Activated T-helper 1 cell treated with Interleukin-2 at 50 U/mL for 16 hours (primary cell): Measurements from ENCODE around the gene DGKQ.
A peak's percentile ranks its signal among the peaks of the same experiment; 100 is the strongest.
"Not testable (repeated sequence)": the region's sequence is repeated elsewhere in the genome, so short reads cannot be mapped to it uniquely, and the experiment has no call there.

Source experiments
- DNase-seq: peaks from one replicate; pipeline ENCODE4 v3.0.0-alpha.2; 2020; ENCODE audit warnings: low read depth

DGKQ gene

DNA sequence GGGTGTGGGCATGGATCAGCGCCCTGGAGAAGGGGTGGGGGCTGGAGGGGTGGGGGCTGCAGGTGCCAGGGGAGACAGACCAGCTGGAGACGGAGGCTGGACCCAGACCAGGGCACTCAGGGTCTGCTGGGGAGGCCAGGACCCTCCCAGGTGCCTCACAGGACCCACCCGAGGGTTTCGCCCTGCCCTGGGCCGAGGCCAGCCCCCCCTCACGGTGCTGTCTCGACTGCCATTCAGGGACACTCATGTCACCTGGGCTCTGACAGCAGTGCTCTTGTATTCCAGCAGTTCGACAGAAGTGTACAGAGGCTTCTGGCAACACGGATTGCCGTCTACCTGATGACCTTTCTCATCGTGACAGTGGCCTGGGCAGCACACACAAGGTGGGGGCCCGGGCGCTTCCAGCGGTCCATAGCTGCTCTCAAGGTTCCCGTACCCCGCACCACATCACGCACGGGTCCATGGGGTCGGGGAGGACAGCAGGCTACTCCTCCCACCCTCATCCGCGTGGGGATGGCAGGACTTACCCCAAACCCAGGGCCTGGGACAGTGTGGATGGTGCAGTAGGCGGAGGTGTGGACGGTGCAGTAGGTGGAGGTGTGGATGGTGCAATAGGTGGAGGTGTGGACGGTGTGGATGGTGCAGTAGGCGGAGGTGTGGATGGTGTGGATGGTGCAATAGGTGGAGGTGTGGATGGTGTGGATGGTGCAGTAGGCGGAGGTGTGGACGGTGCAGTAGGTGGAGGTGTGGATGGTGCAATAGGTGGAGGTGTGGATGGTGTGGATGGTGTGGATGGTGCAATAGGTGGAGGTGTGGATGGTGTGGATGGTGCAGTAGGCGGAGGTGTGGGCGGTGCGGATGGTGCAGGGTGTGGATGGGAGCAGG, 23.0 kb downstream of the DGKQ start:
- no peak for DNase-seq

DNA sequence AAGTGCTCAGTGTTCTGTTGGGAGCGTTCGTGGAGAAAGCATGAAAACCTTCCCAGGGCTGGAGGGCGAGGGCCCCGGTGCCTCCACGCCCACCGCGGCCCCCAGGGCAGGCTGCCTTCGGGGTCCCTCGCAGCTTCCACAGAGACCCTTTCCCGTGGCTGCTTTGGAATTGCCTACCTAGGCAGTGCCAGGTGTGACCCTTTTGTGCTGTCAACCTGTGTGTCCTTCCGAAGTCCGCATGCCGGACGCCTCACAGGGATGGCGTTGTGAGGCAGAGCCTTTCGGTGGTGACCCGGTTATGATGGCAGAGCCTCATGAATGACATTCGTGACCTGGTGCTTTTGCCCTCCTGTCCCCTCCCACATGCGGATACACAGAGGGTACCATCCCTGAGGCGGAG, 23.7 kb downstream of the DGKQ start:
- no peak for DNase-seq

DNA sequence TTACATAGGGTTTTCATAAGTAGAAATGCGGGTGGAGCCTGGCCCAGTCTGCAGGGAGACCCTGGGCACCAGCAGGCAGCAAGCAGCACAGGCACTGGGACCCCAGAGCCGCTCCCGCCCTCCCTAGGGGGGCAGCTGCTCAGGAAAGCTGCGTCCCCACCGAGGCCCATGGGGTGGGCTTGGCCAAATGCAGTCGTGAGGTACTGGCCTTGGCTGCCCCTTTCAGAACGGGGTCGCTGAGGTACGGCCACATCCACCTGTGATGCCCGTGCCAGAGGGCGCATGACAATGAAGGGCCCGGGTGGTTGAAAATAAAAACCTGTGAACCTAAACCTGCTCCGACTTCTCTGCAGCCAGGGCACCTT, 24.5 kb downstream of the DGKQ start:
- no peak for DNase-seq

DNA sequence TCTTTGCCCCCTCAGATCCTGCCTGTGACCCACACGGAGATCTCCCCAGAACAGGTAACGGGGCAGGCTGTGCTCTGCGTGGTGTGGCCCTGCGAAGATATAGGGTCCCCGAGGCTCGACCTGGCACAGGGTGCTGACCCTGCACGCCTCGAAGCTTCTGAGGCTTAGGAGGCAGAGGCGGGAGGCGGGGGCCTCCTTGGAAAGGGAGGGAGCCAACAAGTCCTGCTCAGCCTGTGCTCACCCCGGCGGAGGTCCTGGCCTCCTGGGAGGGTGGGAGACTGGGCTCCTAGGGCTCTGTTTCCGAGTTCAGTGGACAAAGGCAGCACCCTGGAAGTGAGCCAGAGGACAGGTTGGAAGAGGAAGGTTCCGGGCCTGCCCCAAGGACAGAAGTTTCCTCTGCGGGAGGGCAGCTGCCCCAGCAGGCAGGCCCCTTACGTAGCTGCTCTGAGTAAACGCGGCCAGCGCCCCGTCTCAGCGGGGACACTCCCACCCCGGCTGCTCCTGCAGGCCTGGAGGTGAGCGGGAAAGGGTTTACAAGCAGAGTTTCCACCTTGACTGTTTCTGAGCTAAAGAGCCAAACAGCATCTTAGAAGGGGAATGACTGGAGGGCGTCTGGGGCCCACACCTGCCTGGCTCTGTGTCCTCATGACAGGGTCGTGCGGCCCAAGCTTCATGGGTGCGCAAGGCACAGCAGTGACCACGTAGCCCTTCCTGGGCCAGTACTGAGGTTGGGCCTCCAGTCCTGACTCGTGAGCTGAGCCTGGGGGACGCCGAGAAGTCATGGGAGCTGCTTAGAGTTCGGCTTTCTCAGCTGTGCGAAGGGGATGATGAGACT, 25.1 kb downstream of the DGKQ start:
- no peak for DNase-seq

DNA sequence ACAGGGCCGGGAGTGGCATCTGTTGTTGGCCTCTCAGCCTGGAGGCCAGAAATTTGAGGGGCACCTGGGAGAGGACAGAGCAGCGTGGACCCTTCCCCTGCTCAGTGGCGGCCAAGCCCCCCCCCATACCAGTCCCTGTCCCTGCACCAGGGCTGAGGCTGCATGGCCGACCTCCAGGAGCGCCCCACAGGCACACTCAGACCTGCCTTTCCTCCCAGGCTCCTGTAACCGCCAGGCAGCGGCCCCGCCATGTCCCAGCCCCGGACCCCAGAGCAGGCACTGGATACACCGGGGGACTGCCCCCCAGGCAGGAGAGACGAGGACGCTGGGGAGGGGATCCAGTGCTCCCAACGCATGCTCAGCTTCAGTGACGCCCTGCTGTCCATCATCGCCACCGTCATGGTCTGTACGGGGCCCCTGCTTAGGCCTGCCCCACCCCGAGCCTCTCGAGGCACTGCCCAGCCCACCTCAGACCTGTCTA, 25.8 kb downstream of the DGKQ start:
- no peak for DNase-seq

DNA sequence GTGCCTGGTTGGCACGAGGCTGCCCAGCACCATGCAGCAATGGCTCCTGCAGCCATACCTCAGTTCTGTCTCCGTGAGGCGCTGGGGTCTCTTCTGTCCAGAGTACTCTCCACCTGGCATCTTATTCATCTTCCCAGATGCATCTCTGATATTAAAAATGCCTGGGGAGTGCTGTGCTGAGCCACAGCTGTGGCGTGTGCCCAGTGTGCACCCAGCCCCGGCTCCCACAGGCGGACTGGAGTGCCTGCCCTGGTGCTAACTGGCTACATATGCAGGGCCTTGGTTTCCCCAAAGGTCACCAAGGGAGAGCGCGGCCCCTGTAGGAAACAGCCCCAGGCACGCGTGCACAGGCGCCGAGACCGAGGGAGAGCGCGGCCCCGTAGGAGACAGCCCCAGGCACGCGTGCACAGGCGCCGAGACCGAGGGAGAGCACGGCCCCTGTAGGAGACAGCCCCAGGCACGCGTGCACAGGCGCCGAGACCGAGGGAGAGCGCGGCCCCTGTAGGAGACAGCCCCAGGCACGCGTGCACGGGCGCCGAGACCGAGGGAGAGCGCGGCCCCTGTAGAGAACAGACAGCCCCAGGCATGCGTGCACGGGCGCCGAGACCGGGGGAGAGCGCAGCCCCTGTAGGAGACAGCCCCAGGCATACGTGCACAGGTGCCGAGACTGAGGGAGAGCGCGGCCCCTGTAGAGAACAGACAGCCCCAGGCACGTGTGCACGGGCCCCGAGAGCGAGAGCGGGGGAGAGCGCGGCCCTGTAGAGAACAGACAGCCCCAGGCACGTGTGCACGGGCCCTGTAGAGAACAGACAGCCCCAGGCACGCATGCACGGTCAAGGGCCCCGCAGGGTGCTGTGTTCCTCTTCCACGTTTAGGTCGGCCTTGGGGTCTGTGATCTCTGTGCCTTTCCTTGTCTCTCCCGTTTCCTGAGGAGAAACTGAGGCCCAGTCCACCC, 26.6 kb downstream of the DGKQ start:
- no peak for DNase-seq

DNA sequence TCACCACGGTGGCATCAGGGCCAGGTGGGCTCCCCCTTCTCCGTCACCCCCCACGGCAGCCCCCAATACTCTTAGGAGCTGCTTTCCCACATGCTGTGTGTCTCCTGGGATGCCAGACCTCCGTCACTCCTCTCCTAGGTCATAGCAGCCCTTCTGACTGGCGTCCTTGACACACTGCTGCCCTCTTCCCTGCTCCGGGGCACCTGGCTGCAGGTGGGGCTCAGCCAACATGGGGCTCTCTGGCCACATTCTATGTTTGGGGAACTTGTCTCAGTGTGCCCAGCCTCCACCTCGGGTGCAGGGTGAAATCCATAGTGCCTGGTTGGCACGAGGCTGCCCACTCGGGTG, 27.3 kb downstream of the DGKQ start:
- DNase-seq: no peak

DNA sequence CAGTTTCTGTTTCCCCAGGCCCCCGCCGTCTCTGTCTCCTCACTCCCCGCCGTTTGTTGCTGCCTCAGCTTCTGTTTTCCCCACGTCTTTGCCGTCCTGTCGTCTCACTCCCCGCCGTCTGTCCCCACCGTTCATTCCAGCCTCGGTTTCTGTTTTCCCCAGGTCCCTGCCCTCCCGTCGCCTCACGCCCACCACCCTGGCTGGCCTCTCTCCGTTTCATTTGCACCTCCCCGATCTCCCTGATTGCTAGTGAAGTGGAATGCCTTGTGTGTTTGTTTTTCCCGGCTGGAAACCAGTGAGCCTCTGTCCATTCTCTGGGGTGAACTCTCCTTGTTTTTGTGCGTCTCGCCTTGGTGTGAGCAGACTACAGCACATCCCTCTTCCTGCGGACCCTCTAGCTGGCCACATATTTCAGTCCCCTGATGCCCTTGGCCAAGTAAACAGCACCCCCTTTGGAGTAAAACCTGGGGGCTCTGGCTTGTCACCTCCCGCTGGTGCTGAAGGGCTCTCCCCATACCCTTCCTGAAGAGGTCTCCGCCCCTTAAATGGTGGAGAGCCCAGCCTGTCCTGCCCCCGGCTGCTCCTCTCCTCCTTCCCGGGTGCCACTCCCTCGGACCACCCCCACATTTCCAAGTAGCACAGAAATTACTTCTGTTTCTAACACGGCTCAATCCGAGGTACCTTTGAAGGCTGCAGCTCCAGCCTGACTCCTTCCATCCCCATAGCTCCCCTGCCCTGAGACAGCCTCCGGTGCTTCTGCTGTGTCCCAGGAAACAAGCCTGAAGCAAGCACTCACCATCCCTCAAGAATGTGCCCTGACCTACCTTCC, 27.9 kb downstream of the DGKQ start:
- DNase-seq: no peak

DNA sequence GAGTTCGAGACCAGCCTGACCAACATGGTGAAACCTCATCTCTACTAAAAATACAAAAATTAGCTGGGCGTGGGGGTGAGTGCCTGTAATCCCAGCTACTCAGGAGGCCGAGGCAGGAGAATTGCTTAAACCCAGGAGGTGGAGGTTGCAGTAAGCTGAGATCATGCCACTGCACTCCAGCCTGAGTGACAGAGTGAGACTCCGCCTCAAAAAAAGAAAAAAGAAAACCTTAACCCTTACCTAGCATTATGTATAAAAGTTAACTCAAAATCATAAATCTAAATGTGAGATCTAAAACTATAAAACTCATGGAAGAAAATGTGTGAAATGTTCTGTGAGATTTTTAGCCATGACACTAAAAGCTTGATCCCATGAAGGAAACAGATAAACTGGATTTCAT, 33.9 kb downstream of the DGKQ start:
- not testable (repeated sequence) for DNase-seq

DNA sequence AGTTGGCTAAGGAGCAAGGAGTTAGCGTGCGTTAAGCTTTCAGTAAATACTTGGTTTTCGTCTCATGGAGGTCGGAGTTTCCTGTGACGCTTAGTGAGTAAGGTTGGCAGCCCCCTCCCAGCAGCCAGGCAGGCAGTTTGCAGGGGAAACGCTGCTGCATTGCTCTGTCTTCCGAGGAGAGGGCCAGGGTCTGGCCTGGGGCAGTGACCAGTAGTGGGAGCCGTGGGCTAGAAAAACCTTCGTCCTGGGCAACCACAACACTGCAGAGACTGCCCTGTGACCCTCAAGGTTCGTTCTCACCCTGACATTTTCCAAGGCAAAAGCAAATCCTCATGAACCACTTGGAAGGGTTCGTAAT, 40.7 kb downstream of the DGKQ start:
- no peak for DNase-seq

DNA sequence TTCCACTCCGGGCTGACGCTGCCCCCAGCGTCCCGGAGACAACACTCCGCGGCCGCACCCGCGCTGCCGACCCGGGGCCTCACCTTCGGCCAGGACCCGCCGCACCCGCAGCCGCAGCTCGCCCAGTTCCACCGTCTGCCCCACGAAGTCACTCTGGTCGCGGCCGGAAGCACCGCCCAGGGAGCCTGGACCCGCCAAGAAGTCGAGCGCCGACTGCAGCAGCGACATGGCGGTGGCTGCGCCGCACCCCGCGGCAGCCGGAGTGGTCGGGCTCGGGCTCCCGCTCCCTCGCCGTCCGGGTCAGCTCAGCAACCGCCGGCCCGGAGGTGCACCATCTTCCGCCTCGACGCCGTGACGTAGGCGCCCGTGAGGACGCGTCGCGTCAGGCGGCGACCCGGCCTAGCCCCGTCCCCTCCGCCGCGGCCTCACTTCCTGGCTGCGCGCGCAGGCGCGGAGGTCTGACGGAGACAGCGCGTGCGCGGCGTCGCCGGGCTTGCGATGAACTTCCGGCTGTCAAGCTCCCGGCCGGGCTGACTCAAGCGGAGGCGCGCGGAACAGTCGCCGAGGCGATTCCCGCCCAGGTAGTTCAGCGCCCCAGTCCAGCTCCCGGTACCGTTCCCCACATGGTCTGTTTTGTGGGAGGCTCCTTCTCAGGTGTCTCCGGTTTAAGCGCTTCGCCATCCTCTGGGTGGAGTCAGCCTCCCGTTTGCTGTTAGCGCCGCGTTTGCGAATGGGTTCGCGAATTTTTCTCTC, 41.2 kb downstream of the DGKQ start, which contains the start of the genes GAK and TMEM175:
Gene GAK, minus strand, starts transcription at position 357 of the 753 bp plus-strand sequence. Its CDS starts 129 bp downstream, at position 228.
Gene TMEM175, plus strand, starts transcription at position 501 of the 753 bp plus-strand sequence. CDS start 15,280 bp downstream, outside the sequence.
- DNase-seq: peak; percentile 98

DNA sequence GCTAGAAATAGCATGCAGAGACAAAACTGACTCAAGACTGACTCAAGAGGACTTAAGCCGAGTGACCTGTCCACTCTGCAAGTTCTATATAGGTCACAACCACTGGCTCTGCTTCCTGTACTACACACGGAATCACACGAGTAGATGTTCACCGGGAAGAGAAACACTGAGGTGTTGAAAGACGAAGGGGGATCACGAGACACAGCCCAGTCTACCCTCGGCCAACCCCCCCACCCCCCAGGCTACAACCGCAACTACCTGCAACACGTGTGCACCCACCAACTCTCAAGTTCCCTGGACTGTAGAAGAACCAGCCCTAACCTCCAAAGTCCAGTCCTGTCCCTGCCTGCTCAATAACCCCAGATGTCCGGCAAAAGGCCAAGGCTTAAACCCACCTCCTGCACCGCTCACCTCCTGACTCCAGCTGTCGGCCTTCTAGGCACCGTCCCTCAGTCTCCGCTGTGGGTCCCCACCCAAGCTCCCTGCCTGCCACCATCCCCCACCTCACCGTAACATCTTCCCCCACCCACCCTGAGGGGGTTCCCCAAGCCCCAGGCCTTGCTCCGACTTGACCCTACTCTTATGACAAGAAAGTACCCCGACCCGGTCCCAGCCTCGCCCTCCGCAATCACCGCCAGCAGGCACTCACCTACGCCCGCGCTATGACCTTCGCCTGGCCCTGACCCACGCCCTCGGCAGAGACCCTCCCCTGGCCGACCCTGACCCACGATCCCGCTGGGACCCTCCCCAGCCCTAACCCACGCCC, 42.0 kb downstream of the DGKQ start:
- DNase-seq: no peak

DNA sequence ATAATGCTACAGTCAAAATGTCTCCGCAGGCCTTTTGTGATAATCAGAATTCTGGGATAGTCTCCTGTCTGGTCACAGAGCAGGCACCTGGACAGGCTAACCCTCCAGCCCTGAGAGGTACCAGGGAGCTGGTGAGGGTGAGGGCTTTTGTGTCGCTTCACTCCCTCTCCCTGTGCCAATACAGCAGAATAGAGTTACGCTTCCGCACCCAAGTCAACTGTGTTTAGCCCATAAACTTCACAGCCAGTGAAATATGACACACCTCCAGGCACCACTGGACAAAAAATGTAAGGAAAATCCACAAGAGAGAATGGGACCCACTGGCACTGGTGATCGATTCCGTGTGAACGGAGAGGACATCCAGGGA, 42.6 kb downstream of the DGKQ start:
- DNase-seq: no peak

DNA sequence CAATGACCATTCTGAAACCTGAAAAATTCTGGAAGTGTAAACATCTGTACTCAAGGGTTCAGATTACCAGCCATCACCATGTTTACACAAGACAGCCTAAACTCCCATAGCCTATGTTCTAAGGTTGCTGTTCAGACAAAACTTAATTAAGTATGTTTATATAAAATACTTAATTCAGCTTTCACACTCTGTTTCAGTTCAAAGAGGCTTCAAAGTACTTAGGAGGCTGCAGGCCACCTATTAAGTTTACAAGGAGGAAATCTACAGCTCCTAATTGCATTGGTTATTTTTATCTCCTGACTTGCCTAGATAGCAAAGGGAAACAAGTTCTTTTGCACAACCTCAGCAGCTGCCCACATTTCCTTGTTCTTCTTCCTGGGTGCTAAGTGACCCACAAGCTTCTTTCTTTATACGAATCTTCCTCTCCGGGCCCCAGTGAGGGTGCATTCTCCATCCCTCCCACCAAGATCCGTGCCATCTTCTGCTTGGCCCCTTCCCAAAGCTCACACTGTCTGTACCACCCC, 43.3 kb downstream of the DGKQ start:
- DNase-seq: no peak

DNA sequence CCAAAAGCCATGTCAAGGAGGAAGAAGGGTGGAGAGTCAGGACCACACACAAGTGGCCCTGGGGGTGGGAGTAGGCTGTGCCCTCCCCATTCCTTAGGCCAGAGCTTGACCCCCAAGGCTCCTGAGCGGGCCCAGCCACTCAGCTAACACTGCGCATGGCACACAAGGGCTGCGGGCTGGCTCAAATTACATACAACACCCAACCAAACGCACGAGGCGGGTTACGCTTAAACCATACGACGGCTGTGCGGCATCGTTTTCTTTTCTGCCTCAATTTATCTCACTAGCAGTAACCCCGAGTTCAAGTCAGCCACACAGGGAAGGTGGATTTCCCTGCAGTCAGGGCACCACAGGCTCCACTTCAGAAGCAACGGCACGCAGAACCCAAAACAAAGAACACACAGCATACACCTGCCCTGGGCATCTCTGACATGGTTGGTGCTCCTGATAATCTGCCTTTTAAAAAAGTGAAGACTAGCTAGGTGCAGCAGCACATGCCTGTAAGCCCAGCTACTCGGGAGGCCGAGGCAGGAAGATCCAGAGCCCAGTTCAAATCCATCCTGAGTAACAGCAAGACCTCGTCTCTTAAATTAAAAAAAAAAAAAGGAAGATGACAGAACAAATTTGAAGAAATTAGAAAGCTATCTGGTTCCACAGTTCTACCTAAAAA, 44.1 kb downstream of the DGKQ start:
- DNase-seq: no peak

DNA sequence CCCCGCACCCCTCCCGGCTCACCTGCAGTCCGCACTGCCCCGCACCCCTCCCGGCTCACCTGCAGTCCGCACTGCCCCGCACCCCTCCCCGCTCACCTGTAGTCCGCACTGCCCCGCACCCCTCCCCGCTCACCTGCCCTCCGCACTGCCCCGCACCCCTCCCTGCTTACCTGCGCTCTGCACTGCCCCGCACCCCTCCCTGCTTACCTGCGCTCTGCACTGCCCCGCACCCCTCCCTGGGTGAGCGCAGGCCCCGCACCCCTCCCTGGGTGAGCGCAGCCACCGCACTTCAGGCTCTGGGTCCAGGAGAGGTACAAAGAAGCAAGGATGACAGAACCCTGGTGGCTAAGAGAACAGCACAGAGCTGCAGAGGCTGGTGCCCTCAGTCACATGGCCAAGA, 45.8 kb downstream of the DGKQ start:
- not testable (repeated sequence) for DNase-seq

DNA sequence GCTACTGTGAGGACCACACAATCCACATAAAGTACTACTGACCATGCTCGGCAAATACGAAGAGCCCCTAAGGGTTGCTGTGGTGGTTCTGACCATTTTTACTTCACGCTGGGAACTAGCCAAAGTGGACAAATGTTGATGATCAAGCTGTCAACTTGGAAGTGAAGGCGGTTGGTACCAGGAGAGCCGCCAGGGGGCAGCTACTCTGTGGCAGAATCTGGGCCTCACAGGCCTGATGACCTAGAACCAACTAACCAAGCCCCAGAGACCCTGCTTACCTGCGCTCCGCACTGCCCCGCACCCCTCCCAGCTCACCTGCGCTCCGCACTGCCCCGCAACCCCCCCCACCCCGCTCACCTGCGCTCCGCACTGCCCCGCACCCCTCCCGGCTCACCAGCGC, 46.8 kb downstream of the DGKQ start:
- DNase-seq: no peak

DNA sequence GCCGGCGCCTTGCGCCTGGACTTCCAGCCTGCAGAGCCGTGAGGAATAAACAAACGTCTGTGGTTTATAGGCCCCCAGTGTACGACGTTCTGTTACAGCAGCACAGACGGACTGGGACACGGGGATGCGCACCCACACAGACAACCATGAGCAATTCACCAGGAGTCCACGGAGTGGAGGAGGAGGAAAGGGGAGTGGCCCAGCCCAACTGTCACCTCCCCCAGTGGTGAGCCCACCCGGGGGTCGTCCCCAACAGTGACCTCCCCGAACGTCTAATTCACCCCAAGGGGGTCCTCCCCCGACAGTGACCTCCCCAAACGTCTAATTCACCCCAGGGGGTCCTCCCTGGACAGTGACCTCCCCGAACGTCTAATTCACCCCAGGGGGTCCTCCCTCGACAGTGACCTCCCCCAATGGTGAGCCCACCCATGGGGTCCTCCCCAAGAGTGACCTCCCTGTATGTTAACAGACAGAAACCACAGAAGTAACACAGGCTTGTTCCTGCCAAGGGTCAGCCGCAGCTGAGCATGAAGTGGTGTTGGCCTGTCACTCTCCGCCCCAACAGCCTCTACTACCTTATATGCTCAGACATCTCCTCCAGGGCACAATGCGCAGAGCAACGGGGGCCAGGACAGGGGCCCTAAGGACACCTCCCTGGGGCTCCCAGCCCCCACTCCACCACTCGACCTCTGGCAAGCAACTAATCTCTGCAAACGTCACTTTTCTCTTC, 47.4 kb downstream of the DGKQ start:
- no peak for DNase-seq
